Pancreas (tissue), 10 donors: ENCODE results near the gene NXT1. TPM values are rescaled to one million over a fixed set of nuclear protein-coding genes. Genes with fewer than 3 reads are reported as not detected.

ENCODE experiments used
- ATAC-seq, 4 donors: fragments of 200-7000 bp; cut with Tn5 transposase; one replicate each; pipeline versions ENCODE4 v1.8.0 to v1.9.1; 2020; ENCODE audit warnings: mild to moderate bottlenecking in 4 of 4, moderate library complexity in 4 of 4
- DNase-seq, 6 donors: peaks; one replicate each; pipeline ENCODE4 v3.0.0-alpha.2; 2020
- FAIRE-seq: peaks from 2 replicates; lab custom pipeline; 2012; peaks lifted over from hg19 to GRCh38; lab: Jason Lieb, UNC
- H3K27ac ChIP-seq, 4 donors: fragments of 200-600 bp; sonication (generic); 1 replicate in 3 of 4; 2 replicates in 1 of 4; pipeline versions ENCODE4 v1.5.0 to v1.8.0; 2020
- H3K27me3 ChIP-seq, 4 donors: fragments of 200-600 bp; one replicate each; pipeline ENCODE4 v1.8.0; 2021
- H3K36me3 ChIP-seq, 3 donors: fragments of 200-600 bp; sonication (generic) in 1 of 3; one replicate each; pipeline versions ENCODE4 v1.5.0 to v1.8.0; 2020 to 2021
- H3K4me1 ChIP-seq, 3 donors: fragments of 200-600 bp; one replicate each; pipeline ENCODE4 v1.8.0; 2021
- H3K4me3 ChIP-seq, 4 donors: fragments of 200-600 bp; sonication (generic) in 2 of 4; one replicate each; pipeline versions ENCODE4 v1.5.0 to v1.8.0; 2020 to 2021
- H3K9me3 ChIP-seq, 4 donors: fragments of 200-600 bp; one replicate each; pipeline ENCODE4 v1.8.0; 2021
- WGBS, 2 donors: extraction: QIAGEN DNeasy Blood & Tissue Kit; methylation state at CpG; one replicate each; pipeline ENCODE4 v1.1.7; 2013; 5-methylcytosine and 5-hydroxymethylcytosine counted together
- intact Hi-C, 3 donors: fragments of 100-400 bp; cut with DNase I; formaldehyde crosslinking; loops; one replicate each; pipeline versions ENCODE4 v1.11.1 to v1.14.2; 2022
- polyA plus RNA-seq, 2 donors: library from polyadenylated mRNA; stranded (reverse); fragments of 200-250 nt; gene quantifications; one replicate each; pipeline ENCODE4 v1.2.3, GENCODE V29; 2013
- total RNA-seq, 6 donors: library from RNA; stranded (reverse); fragmentation: NEBNext Ultra II Directional in 4 of 6; extraction: Animal tissue kit (Norgen Biotek cat#: 25700) in 4 of 6; gene quantifications; one replicate each; pipeline versions ENCODE4 v1.2.1 to v1.2.4, GENCODE V29; 2021 to 2023
- TF ChIP-seq, protein P1 (sequence below), 4 donors: fragments of 200-600 bp; sonication (generic) in 3 of 4; IDR thresholded peaks; one replicate each; pipeline versions ENCODE4 v1.5.0 to v1.8.0; 2021; ENCODE audit warnings: antibody characterized with exemption in 4 of 4
- donor health status: healthy with polysubstance abuse.
- donor health status: DM: no; HTN: no; CAD: no; lungs with moderate emphysema.
- donor health status: DM: no; HTN: no; CAD: no.
- donor health status: control.
- donor health status: control.
- donor health status: Bipolar disorder and iron deficiency.
- donor health status: DM: yes; HTN: yes; CAD: no.
- donor health status: DM: no; HTN: no; CAD: no.
- donor health status: DM: no; HTN: no; CAD: no.
- donor health status: DM: yes; HTN: yes; CAD: no.

NXT1 gene
- total and polyA plus RNA-seq, 8 donors: 4.2 to 9.6 (median 7.4) TPM

DNA sequence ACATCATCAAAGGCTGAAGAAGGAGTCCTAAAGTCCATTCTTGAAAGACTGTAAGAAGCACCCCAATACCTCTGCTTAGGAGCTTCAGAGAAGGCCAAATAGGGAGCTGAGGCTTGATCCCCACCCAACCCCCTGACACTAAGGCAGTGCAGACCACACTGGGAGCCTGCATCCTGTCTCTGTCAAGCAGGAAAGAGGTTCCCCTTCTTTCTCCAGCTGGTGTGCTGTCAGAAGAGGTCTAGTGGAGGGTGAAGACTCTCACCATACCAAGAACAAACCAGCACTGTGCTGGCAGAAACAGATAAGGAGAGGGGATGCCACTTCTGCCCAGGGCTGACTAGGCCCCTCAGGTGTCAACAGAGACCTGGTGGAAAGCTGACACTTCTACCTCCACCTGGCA, 31.3 kb downstream of the NXT1 start:
- FAIRE-seq: no peak
- no peak overlapping the region for H3K4me3 ChIP-seq

DNA sequence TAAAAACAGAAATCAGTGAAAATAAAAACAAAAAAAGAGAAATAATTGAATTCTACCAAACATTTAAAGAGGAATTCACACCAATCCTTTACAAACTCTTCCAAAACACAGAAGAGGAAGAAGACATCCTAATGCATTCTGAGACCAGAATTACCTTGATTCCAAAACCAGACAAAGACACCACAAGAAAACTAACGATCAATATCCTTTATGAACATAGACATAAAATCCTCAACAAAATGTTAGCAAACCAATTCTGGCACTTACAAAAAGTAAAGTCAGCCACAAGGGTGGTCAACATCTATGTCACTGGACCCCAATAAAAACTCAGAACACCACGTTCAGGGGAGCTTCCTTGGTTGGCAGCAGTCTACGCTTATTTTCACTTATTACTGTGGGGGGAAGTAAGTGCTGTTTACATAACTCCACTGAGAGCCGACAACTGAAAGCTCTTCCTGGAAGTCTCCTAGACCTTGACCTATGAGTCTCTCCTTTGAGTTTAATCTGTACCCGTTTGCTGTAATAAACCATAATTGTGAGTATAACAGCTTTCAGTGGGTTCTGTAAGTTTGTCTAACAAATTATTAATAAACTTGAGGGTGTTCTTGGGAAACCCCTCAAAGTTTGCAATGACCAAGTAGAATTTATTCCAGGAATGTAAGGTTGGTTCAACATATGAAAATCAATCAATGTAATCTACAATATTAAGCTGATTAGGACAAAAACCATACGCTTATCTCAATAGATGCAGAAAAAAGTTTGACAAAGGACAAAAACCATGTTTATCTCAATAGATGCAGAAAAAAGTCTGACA, 35.9 kb downstream of the NXT1 start:
- TF ChIP-seq, protein P1, sequence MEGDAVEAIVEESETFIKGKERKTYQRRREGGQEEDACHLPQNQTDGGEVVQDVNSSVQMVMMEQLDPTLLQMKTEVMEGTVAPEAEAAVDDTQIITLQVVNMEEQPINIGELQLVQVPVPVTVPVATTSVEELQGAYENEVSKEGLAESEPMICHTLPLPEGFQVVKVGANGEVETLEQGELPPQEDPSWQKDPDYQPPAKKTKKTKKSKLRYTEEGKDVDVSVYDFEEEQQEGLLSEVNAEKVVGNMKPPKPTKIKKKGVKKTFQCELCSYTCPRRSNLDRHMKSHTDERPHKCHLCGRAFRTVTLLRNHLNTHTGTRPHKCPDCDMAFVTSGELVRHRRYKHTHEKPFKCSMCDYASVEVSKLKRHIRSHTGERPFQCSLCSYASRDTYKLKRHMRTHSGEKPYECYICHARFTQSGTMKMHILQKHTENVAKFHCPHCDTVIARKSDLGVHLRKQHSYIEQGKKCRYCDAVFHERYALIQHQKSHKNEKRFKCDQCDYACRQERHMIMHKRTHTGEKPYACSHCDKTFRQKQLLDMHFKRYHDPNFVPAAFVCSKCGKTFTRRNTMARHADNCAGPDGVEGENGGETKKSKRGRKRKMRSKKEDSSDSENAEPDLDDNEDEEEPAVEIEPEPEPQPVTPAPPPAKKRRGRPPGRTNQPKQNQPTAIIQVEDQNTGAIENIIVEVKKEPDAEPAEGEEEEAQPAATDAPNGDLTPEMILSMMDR (IDR thresholded peaks at IDR 0.05): no peak
- no peak for DNase-seq
- no peak overlapping the region for H3K4me3 ChIP-seq
- intact Hi-C loops: no loop called here
- H3K9me3 ChIP-seq: no peaks in the 10 kb centered on the region
- no peak for FAIRE-seq
- H3K36me3 ChIP-seq: peaks cover 0 to 6% (median 3%) of the 10 kb centered on the region in 3 donors
- WGBS, 2 donors: 79 to 82% methylated on average over 6 of the region's 6 CpGs
- H3K27ac ChIP-seq: no peak overlapping the region
- no peaks in the 10 kb centered on the region for H3K27me3 ChIP-seq
- H3K4me1 ChIP-seq: no peaks in the 10 kb centered on the region
- ATAC-seq: no peak

More for the DNA sequence above, 31.3 kb downstream of the NXT1 start:
- Histone ChIP-seq H3K27ac (no peak overlapping the region), H3K9me3 (no peaks in the 10 kb centered on the region), H3K27me3 (no peaks in the 10 kb centered on the region), H3K36me3 (peaks cover 0 to 8% (median 8%) of the 10 kb centered on the region in 3 donors), H3K4me1 (no peaks in the 10 kb centered on the region)
- TF ChIP-seq, protein P1 (IDR thresholded peaks at IDR 0.05): no peak
- intact Hi-C loops: no loop called here
- ATAC-seq (no peak), DNase-seq (no peak)

DNA sequence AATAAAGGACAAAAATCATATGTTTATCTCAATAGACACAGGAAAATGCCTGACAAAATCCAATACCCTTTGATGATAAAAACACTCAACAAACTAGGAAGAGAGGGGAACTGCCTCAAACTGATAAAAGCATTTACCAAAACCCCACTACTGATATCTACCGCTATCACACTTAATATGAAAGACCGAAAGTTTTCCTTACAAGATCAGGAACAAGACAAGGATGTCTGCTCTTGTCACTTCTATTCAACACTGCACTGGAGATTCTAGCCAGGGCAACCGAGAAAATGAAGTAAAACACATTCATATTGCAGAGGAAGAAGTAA, 36.5 kb downstream of the NXT1 start:
- Histone ChIP-seq H3K4me1 (no peaks in the 10 kb centered on the region), H3K9me3 (no peaks in the 10 kb centered on the region), H3K27ac (no peak overlapping the region), H3K36me3 (peaks cover 0 to 6% (median 3%) of the 10 kb centered on the region in 3 donors), H3K4me3 (no peak overlapping the region), H3K27me3 (no peaks in the 10 kb centered on the region)
- ATAC-seq (no peak), FAIRE-seq (no peak), DNase-seq (no peak)
- WGBS, 2 donors: 98 to 99% methylated on average over 3 of the region's 3 CpGs
- TF ChIP-seq, protein P1 (IDR thresholded peaks at IDR 0.05): no peak
- intact Hi-C loops: no loop called here

DNA sequence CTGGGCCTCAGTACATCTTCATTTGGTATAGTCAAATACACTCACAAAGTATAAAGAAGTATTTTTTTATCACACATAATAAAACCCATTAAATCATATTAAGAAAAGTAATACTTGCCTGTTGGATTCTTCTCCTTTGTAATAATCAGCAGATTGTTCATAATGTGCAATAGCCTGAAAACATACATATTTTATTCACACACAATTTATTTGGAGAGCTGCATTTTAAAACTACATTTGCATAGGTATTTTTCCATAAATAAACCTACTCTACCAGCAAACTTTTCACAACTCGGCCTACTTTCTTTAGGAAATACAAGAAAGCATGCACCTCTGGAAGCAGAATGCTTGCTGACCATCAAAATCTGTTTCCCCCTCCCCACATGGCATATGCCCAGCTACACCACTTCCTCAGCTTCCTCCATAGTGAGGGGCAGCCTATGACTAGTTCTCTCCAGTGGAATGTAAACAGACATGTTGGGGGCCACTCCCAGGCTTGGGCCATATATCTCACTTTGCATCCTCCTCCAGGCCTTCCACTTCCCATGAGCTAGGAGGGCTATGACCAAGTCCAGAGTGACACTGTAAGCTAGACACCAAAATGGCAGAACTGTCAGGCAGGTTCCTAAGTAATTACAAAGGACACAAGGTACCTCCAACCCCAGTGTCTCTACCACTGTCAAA, 39.6 kb downstream of the NXT1 start:
- intact Hi-C loops: no loop called here
- TF ChIP-seq, protein P1 (IDR thresholded peaks at IDR 0.05): no peak
- Histone ChIP-seq H3K4me3 (no peak overlapping the region), H3K27ac (no peak overlapping the region), H3K27me3 (no peaks in the 10 kb centered on the region), H3K36me3 (peaks cover 0 to 6% (median 5%) of the 10 kb centered on the region in 3 donors), H3K4me1 (no peaks in the 10 kb centered on the region), H3K9me3 (no peaks in the 10 kb centered on the region)
- 86 to 94% methylated on average over 1 of the region's 1 CpG for WGBS, 2 donors
- DNase-seq (no peak), FAIRE-seq (no peak), ATAC-seq (no peak)
